Uterus (tissue), 4 donors: ENCODE results near the gene SYTL3. TPM values are rescaled to one million over a fixed set of nuclear protein-coding genes. Genes with fewer than 3 reads are reported as not detected.

Experiments
- DNase-seq, 2 donors: peaks; one replicate each; pipeline ENCODE4 v3.0.0-alpha.2; 2019 to 2020
- H3K27ac ChIP-seq, 2 donors: fragments of 200-600 bp; sonication (generic); 1 replicate in 1 of 2; 2 replicates in 1 of 2; pipeline ENCODE4 v1.5.1; 2016 to 2018
- H3K27me3 ChIP-seq, 2 donors: fragments of 200-600 bp; sonication (generic); one replicate each; pipeline ENCODE4 v1.5.1; 2018 to 2019; ENCODE audit warnings: control low read depth in 1 of 2
- H3K36me3 ChIP-seq, 2 donors: fragments of 200-600 bp; sonication (generic); one replicate each; pipeline ENCODE4 v1.5.1; 2019; ENCODE audit warnings: control low read depth in 1 of 2
- H3K4me1 ChIP-seq, 2 donors: fragments of 200-600 bp; sonication (generic); one replicate each; pipeline ENCODE4 v1.5.1; 2018 to 2019; ENCODE audit warnings: control low read depth in 1 of 2
- H3K4me3 ChIP-seq, 2 donors: fragments of 200-600 bp; sonication (generic); 1 replicate in 1 of 2; 2 replicates in 1 of 2; pipeline ENCODE4 v1.5.1; 2018 to 2019; ENCODE audit warnings: mild to moderate bottlenecking in 1 of 2
- H3K9me3 ChIP-seq, 2 donors: fragments of 200-600 bp; sonication (generic); one replicate each; pipeline ENCODE4 v1.5.1; 2019; ENCODE audit warnings: control low read depth in 1 of 2
- POLR2A ChIP-seq, 2 donors: fragments of 450-650 bp; IDR thresholded peaks; one replicate each; pipeline ENCODE4 v1.6.1; 2016; ENCODE audit warnings: antibody characterized with exemption in 2 of 2, mild to moderate bottlenecking in 1 of 2, moderate library complexity in 1 of 2
- intact Hi-C: fragments of 100-400 bp; cut with DNase I; formaldehyde crosslinking; loops from one replicate; pipeline ENCODE4 v1.15.1; 2023; ENCODE audit warnings: low total_unique reads
- total RNA-seq, 4 donors: library from RNA; depleted of rRNA in 3 of 4; stranded (reverse); fragments of >200 nt in 3 of 4; gene quantifications; one replicate each; pipeline versions ENCODE4 v1.1.0 to v1.2.4, GENCODE V29; 2014 to 2023
- TF ChIP-seq, protein P1 (sequence below), 4 experiments: fragments of 200-600 bp in 2 of 4; fragments of 450-650 bp in 2 of 4; sonication (generic) in 2 of 4; IDR thresholded peaks; one replicate each; pipeline ENCODE4 v1.5.1; 2016 to 2019; ENCODE audit warnings: antibody characterized with exemption in 4 of 4, mild to moderate bottlenecking in 2 of 4, moderate library complexity in 1 of 4
- donor health status: DM: yes; HTN: yes; CAD: no.

The SYTL3 gene
- total RNA-seq, 4 donors from 2014 or later, result 0.51 to 12.4 (median 3.3) TPM

GRCh38 chr6:158627940-158628211 lies 22.0 kb upstream of the SYTL3 start:
- no peak overlapping the region for H3K27ac ChIP-seq
- H3K36me3 ChIP-seq, result no peaks in the 10 kb centered on the region
- TF ChIP-seq, protein P1, sequence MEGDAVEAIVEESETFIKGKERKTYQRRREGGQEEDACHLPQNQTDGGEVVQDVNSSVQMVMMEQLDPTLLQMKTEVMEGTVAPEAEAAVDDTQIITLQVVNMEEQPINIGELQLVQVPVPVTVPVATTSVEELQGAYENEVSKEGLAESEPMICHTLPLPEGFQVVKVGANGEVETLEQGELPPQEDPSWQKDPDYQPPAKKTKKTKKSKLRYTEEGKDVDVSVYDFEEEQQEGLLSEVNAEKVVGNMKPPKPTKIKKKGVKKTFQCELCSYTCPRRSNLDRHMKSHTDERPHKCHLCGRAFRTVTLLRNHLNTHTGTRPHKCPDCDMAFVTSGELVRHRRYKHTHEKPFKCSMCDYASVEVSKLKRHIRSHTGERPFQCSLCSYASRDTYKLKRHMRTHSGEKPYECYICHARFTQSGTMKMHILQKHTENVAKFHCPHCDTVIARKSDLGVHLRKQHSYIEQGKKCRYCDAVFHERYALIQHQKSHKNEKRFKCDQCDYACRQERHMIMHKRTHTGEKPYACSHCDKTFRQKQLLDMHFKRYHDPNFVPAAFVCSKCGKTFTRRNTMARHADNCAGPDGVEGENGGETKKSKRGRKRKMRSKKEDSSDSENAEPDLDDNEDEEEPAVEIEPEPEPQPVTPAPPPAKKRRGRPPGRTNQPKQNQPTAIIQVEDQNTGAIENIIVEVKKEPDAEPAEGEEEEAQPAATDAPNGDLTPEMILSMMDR (IDR thresholded peaks at IDR 0.05), result no peak
- TF ChIP-seq POLR2A (IDR thresholded peaks at IDR 0.05), result no peak

GRCh38 chr6:158628542-158628941 lies 21.3 kb upstream of the SYTL3 start:
- Histone ChIP-seq H3K4me3 (no peak overlapping the region), H3K4me1 (peaks cover 0 to 4% of the 10 kb centered on the region in 2 donors), H3K36me3 (no peaks in the 10 kb centered on the region), H3K9me3 (no peaks in the 10 kb centered on the region), H3K27ac (no peak overlapping the region), H3K27me3 (no peaks in the 10 kb centered on the region)
- intact Hi-C loops, result no loop called here
- no peak for DNase-seq
- no peak for TF ChIP-seq POLR2A (IDR thresholded peaks at IDR 0.05)
- TF ChIP-seq, protein P1 (IDR thresholded peaks at IDR 0.05), result no peak

More at GRCh38 chr6:158627940-158628211, 22.0 kb upstream of the SYTL3 start:
- intact Hi-C loops, result no loop called here
- Histone ChIP-seq H3K4me3 (no peak overlapping the region), H3K9me3 (no peaks in the 10 kb centered on the region), H3K4me1 (peaks cover 0 to 4% of the 10 kb centered on the region in 2 donors), H3K27me3 (no peaks in the 10 kb centered on the region)
- no peak for DNase-seq

GRCh38 chr6:158629367-158630221 lies 20.3 kb upstream of the SYTL3 start:
- TF ChIP-seq POLR2A (IDR thresholded peaks at IDR 0.05), result no peak
- TF ChIP-seq, protein P1 (IDR thresholded peaks at IDR 0.05), result no peak
- H3K4me3 ChIP-seq, result no peak overlapping the region
- H3K27me3 ChIP-seq, result no peaks in the 10 kb centered on the region
- peak in 1 of 2 donors; percentile 14 for DNase-seq
- intact Hi-C loops, result no loop called here
- H3K4me1 ChIP-seq, result peaks cover 0 to 4% of the 10 kb centered on the region in 2 donors
- H3K27ac ChIP-seq, result peak overlapping the region in 1 of 2 donors; percentile 74
- no peaks in the 10 kb centered on the region for H3K9me3 ChIP-seq
- H3K36me3 ChIP-seq, result no peaks in the 10 kb centered on the region

DNA sequence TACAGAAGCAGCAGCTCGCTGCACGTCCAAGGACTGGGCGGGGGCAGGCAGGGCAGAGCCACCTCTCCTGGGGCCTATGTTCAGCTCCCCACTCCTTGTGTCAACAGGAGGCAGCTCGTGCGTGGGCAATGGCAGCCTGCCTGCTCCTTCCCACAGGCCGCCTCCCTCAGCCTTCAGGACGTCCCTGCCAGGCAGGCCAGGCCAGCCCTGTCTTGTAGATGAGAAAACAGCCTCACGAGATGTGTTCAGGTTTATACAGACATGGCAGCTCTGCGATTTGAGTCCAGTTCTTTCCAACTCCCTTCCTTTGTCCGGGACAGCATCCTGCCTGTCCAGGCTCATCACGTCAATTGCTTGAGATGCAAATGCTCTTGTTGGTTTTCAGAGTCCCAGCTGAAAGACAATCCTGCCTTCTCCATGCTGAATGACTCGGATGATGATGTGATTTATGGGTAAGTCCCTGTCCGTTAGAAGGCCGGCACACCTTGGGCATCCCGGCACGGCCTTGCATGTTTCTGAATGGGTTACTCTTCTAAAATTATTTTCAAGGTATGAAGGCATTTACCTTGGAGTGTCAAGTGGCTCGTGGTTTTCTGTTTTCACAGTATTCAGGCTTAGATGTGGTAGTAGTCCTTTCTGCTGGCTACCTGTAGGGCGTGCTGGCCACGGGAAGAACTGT lies 18.8 kb upstream of the SYTL3 start:
- DNase-seq, result peak; percentile 50 to 73
- H3K4me1 ChIP-seq, result peaks cover 0 to 4% of the 10 kb centered on the region in 2 donors
- peak overlapping the region; percentile 68 to 74 for H3K27ac ChIP-seq
- H3K9me3 ChIP-seq, result no peaks in the 10 kb centered on the region
- H3K36me3 ChIP-seq, result no peaks in the 10 kb centered on the region
- H3K4me3 ChIP-seq, result no peak overlapping the region
- H3K27me3 ChIP-seq, result no peaks in the 10 kb centered on the region
- TF ChIP-seq, protein P1 (IDR thresholded peaks at IDR 0.05), result no peak
- no peak for TF ChIP-seq POLR2A (IDR thresholded peaks at IDR 0.05)
- intact Hi-C loops, result no loop called here
